Stimulated activated CD8-positive, alpha-beta memory T cell treated with anti-CD3 and anti-CD28 coated beads, Interleukin-7, amount 100 ng/mL, for 1 hour (primary cell): ENCODE data around the gene AMBP.

Experiments used
- DNase-seq, 2 donors: peaks; one replicate each; pipeline ENCODE4 v3.0.0-alpha.2; 2020; ENCODE audit warnings: low read depth in 2 of 2

Gene AMBP

DNA sequence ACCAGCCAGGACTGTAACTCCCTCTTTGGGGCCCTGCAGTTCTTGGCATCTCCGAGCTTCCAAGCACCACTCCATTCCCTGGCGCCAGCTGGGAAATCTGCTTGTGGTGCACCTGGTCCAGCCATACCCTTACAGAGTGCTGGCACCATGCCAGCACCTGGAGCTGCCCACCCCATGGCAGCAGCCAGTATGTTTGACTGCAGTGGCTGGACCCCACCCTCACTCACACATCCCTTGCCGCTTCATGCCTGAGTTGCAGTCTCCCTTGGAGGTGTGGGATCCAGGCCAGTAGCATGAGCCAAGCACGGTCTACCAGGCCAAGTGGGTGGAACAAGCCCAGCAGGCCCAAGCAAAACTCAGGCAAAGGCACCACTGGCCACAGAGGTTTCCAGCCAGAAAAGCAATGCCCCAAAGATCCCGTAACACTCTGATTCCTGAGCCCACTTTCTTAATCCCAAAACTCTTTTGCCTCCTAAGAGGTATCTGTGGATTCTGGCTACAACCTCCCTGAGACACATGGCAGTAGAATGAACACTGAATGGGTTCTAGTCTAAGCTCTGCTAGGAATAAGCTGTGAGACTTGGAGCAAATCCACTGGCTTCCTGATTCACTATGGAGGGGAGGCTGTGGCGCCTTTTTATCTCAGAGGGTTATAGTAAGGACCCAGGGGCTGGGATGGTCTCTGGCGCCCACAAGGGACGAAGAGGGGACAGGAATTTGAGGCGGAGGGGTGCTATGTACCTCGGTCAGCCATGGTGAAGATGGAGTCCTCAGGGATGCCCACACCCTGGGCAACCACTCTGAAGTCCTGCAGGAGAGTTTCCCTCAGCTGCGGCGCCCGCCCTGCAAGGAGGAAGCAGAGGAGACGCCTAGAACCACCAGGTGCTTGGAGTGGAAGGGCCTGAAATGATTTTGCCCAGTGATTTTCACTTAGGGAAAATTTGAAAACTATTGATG, 5.6 kb downstream of the AMBP start:
- no peak for DNase-seq

DNA sequence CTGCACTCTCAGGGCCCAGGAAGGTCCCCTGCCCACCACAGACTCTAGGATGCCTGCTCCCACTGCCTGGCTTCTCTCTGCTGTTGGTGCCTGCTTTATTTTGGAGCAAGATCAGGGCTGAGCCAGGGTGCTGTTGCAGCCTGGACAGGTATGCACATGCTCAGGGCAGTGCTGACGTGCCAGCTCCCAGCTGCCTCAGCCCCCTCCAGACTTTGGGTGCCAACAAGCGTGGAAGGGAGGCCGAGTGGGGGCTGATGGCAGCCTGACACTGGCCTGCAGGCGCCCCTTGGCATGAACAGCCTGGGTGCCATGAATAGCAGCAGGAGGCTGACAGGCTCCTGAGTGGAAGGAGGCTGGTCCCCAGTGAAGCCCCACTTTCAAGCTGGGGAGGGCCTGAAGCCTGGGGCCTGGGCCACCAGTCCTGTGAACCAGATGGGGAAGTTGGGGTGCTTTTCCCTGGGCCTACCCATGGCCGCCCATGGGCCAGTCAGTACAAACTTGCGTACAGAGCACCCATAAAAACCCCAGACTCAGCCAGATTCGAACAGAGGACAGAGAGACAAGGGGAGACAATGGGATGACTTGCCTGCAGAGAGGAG, 6.8 kb downstream of the AMBP start:
- no peak for DNase-seq

DNA sequence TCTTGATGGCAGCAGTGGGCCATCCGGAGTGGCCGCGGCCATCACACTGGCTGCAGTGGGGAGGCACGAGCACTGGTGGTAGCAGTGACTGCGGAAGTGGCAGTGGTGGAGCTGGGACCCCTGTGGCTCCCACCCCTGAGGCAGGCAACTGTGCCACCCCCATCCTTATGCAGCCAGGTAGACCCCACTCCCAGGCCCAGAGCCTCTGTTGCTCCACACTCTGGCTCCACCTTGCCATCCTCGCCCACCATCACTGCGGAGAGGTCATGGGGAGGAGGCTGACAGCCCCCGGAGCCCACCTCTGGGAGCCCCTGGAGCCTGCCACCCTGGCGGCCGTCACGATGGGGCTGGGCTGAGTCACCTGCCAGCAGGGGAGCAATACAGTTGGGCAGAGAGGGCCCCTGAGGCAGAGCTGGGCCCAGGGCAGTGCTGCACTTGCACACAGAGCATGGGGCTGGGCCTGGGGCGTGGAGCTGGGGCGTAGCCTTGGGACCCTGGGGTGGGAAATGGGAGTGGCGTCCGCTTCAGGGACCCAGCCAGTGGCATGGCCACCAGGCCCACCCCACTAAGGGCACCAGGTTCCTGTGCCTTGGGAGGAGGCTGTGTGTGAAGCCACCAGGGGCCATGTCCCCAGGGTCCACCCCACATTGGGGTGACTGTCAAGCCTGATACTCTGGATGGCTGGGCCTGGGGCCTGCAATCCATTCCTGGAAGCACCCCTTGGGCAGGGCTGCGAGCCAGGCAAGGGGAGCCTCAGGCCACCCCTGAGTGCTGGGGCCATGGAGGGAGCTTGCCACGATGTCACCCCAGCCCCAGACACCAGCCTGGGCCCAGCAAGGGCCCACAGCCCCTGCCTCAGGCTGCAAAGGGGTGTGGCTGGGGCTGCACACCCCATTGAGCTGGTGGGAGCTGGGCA, 7.7 kb downstream of the AMBP start:
- no peak for DNase-seq

DNA sequence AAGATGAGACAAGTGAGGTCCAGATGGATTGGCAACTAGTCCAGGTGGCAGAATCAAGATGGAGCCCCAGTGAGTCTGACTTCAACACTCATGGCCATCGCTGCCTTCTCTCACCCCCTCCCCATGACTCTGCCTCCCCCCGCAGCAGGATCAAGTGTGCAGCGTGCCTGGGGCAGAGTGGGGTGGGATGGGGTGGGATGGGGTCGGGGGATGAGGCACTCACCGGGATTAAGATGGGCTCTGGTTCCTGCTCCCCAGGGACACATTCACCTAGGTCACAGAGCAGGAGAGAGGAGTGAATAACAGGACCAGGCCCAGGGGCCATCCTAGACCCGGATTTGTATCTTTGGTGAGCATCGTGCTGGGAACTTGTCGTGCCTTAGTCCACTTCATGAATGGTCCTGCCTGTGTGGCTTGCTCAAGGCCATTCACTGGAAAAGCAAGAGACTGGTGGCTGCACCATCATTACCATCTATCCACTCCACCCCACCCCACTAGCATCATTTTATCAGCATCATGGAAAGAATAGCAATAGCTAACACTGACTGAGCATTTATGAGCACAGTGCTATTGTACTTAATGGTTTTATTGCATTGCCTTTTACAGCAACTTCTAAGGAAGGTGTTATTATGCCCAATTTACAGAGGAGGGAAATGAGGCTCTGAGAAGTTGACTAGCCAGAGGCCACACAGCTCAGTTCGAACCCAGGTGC, 8.5 kb downstream of the AMBP start:
- DNase-seq = no peak

DNA sequence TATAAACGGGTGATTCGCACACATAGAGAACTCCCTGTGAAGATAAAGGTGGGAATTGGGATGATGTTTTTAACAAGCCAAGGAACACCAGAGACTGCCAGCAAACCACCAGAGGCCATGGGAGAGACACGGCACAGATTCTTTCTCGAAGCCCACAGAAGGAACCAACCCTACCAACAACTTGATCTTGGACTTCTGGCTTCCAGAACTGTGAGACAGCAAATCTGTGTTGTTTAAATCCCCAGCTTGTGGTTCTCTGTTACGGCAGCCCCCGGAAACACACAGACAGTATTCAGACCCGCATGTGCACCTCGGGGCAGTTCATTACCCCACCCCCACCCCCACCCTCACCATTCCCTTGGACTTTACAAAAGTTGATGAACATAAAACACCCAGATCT, 12.8 kb downstream of the AMBP start:
- DNase-seq = no peak

DNA sequence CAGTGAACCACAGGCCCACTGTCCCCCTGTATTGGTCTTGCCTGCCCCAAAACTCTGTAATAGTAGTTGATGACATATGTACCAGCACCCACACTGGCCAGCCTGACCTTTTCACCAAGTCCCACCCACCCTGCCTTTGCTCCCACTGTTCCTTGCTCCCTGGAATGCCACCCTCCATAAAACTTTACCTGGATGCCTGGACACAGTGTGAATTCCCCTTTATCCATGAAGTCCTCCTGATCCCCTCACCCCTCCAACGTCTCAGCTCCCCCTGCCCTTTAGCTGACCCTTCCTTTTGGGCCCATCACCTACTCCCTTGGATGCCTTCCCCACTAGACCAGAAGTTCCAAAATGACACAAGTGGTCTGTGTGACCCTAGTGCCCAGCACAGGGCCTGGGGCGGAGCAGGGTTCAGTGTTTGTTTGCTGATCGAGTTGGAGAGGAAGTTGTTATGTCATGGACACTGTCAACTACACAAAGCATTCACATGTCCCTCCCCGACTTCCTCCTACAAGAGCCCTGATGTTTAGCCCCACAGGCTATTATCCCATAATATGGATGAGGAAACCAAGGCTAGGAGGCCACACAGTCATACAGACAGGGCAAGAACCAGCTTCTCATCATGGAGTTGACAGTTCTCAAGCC, 16.1 kb downstream of the AMBP start:
- no peak for DNase-seq

DNA sequence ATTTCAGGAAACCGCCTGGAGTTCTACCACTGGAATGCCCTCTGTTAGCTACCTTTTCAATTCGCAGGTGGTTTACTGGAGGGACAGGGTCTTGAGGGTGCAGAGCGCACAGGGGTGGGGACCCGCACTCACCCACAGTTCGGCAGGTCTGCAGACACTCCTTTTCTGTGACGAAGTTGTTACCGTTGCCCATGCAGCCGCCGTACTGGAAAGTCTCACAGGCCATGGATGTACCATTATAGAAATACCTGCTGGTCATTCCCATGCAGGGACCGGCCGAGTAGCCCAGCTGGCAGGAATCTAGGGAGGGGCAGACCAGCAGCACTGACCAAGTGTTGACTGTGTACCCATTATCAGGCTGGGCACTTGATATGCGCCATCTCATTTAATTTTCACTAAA, 16.8 kb downstream of the AMBP start:
- DNase-seq = no peak

DNA sequence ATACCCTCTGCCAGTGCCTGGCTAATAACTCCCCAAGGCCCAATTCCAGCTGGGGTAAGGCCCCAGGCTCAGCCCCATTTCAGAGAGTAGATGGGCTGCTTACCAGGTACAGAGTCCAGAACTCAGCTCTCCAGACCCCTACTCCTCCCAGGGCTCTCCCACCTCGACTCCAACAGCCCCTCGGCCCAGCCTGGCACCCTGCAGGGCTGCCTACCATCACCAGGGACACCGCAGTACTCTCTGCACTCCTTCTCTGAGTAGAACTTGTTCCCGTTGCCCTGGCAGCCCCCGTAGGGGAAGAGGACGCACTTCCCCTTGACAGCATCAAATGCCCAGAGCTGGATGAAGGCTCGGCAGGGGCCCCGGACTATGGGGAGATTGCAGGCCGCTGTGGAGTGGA, 17.4 kb downstream of the AMBP start:
- no peak for DNase-seq

DNA sequence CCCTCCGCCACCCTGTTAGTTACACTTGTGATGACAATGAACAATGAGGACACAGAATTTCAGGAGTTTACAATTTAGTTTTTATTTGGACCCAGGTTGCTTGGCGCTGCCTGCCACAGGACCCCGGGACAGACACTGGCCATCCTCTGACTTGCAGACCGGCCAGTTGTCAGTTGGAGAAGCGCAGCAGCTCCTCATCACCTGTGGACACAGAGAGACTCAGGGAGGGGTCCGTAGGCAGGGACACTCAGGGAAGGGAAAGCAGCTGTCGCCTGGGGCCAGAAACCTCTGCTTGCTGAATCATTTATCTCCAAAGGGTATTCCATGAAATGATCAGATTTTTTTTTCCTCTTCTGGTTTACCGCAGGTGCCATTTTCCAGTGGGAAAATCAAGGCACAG, 18.0 kb downstream of the AMBP start:
- no peak for DNase-seq

DNA sequence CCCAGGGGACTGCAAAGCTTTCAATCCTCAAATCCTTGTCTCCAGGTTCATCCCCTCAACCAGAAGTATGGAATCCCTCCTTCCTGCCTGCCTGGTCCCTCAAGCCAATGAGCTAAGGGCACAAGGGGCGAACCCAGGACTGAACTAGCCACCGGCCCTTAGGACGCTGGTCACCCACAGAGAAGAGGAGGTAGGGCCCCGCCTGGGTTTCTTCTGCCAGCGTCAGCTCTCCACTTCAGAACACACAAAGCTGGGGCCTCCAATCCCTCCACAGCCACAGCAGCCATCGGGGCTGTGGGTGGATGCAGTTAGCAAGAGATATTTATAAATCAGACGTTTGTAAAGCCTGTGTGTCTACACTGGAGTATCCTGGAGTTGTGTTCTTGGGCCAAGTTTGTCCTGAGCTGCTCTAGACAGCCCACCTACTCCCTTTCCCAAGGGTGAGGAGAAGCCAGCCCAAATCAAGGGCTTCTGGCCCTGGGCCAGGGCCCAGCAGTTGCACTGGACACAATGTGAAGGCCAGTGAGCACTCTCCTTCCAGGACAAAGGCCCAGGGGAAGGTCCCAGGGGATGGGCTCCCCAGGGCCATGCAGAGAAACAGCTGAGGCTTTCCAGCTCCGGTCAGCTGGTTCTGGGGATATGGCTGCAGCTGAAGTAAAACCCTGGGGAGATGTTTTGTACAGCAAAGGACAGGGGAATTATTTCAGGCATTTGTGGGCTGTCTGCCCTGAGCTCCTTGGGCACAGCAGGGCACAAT, 18.9 kb downstream of the AMBP start:
- no peak for DNase-seq

DNA sequence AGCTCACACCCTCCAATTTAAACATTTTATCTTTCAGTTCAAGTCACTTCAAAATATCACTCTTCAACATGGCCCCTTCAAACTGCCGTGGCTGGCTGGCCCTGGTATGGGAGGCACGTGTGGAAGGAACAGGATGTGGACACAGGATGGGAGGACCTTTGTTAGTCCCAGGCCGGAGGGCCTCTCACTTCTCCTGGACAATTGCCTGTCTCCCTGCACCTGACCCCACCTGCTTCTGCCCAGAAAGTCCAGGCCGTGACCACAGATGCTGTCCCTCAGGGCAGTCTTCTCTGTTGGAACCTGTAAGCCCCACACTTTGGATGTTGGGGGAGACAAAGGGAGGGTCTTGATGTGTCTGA, 19.4 kb downstream of the AMBP start:
- DNase-seq = no peak

DNA sequence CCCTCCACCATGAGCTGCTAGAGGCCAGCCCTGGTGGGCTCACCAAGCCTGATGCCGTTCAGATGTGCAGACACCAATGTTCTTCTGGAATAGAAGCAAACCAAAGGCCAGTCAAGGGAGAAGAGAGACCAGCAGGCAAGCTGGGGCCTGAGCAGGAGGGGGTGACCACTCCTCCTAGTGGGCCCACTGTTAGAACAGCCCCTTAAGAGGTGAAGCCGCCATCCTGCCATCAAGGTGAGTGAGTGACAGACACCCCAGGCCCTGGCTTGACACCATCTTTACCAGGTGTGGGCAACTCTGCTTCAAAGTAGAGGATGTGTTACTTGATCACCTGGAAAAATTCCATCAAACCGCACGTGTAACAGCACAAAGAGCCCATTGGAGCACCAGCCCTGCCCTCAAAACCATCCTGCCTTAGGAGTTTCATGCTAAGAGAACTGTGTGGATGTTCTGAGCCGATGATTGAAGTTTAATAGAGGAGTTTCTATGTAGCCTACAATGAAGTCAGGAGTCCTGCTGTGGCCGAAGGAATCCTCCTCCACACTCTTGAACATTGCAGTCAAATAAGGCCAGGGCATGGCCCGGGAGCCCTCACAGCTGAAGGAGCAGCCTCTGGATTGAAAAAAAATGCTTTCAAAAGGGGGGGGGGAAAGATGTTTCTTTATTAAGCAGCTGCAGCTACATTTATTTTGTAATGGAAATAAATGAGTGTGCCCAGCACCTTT, 20.8 kb downstream of the AMBP start:
- DNase-seq = no peak

DNA sequence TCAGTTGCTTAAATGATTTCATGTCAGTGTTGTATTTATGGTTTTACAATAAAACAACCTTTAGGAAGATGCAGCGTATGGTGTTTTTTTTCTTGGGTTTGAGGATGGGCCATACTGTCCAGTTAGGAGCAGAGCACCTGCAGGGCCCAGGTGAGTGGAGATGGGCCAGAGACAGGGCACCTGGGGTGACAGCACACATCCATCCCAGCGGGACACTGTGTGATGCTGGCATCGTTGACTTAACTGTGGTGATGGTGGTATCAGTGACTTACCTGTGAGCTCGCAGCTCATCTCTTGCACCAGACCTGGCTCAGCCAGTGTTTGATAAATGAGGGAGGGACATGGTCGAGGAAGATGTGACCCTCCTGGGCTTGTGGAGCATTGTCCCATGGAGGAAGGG, 21.6 kb downstream of the AMBP start:
- DNase-seq = no peak

DNA sequence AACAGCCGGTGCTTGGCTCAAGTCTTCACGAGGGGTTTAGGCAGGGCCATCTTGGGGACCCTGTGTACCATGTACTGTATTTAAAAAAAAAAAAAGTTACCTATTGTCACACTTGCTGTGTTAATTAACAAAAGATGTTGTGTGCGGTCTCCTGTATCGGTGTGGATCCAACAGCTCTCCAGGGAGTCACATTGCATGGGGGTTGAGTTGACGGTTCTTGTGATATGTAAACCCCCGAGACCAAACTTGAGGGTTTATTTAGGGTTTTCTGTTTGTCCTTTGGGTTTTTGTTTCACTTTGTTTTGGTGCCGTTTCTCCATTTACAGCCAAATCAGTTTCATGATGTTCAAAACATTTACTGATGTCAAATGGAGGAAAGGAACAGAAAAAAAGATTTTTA, 22.2 kb downstream of the AMBP start:
- DNase-seq = no peak

DNA sequence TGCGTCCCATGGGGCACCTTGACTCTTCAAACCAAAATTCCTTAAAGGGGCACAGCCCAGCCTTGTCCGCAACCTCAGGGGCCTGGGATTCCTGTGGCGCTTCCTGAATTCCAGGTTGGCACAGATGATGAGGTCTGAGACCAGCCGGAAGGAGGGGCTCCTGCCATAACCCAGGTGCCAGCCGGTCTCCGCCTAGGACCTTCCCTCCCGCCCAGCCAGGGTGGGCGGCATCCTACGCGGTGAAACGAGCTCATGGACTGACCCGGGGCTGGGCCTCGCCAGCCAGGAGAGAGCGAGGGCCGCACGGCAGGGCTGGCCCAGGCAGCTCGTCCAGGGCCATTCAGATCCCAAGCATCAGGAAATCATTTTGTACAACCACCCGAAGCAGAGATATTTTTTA, 23.0 kb downstream of the AMBP start:
- no peak for DNase-seq

DNA sequence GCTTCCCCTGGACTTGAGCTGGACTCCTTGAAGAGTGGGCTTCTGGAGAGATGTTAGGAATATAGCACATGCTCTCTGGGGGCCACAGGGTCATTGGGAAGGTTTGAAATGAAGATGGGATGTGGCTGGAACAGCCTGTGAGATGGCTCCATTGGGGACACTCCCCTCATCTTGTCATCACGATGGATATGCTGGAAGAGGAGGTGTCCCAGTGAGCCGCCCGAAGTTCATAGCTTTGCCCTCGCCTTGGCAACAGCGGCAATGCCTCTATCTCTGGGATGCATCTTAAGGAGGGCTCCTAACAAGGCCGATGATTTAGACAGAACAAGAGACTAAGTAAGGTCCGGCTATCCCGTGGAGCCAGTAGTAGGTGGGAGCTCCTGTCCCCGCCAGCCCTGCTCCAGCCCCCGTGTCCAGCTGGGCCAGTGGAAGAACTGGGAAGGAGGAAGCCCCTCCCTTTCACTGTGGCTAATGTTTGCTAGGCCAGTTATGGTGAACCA, 23.9 kb downstream of the AMBP start:
- DNase-seq = no peak

DNA sequence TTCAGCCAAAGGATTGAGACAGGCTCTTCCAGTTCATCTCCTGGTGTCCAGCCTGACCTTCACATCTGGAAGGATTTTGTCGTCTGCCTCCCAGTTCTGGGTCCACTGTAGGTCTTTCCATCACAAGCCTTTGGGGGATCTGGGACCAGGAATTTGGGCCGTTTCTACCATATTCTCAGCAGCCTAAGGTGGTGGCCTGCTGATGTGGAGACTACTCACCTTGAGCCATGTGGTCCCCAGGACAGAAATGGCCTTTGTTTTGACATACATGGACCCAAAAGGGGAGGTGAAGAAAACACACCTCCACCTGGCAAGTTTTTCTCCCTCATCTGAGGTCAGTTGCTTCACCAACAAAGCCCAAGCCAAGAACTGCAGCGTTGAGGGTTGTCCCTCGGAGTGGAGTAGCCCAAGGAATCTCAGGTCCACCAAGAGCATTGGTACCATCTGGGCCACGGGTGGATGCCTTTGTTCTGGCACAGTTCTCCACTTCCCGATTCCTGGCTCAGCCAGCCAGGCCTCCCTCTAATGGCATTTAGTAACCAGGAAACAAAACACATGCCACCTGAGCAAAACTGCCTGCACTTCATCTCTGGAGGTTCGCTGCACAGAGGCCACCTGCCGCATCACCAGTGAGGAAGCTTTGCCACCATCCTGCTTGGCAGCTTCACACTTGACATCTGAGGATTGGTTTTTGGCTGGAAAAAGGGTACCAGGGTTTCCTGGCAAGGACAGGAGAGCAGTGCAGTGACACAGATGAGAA, 24.7 kb downstream of the AMBP start:
- no peak for DNase-seq

DNA sequence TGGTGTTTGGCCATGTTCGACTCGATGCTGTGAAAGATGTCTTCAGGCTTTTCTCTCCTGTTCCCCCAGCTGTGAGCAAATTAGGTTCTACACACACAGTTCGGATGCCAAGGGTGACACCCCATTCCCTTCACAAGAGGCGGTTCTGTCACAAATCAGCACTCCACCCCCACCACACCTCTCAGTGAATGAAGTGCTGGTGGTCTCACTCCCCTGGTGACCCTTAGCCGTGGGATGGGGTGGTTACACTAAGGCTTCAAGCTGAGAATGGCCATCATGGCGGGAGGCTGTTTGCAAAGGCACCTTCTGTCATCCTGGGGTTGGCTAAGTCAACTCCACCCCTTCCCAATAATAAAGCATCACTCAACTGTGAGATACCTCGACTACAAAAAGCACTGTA, 26.4 kb downstream of the AMBP start:
- DNase-seq = no peak

DNA sequence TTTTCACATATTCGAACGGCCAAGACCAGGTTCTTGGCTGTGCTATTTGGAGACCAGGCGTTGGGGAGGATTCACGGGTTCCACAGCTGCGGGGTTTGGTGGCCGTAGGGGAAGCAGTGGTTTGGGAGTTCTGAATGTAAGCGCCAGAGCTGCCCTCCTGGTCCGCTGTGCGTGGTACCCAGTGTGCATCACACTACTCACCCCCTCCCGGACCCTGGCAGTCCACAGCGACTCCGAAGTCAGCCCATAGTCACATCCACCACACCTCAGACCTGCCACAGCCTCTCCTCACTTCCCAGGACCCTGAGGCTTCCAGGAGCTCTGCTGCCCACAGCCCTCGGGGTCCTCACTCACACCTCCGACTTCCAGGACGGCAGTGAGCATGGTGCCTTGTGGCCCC, 26.8 kb downstream of the AMBP start:
- DNase-seq = no peak
